ENCODE measurements around the gene PRRC1.
"Not testable (repeated sequence)": the region's sequence is repeated elsewhere in the genome, so short reads cannot be mapped to it uniquely, and the experiment has no call there.

Gene PRRC1

GRCh38 chr5:127517480-127518318 lies at the start of gene PRRC1:
Gene PRRC1, plus strand, starts transcription at chr5:127517640. Its CDS starts 5,840 bp downstream, at chr5:127523480.
- DNase-seq = peak; percentile 72

GRCh38 chr5:127471211-127471610 lies 46.2 kb upstream of the PRRC1 start:
- peak; percentile 7 for DNase-seq

- DNase-seq = no peak
Observed at GRCh38 chr5:127472700-127473099, 44.7 kb upstream of the PRRC1 start.

GRCh38 chr5:127486471-127486870 lies 31.0 kb upstream of the PRRC1 start:
- DNase-seq = no peak

- DNase-seq = no peak
Observed at GRCh38 chr5:127492854-127493738, 24.3 kb upstream of the PRRC1 start.

GRCh38 chr5:127498548-127498947 lies 18.9 kb upstream of the PRRC1 start:
- no peak for DNase-seq

GRCh38 chr5:127505905-127506304 lies 11.5 kb upstream of the PRRC1 start:
- no peak for DNase-seq

- no peak for DNase-seq
Observed at GRCh38 chr5:127506616-127507015, 10.8 kb upstream of the PRRC1 start.

GRCh38 chr5:127508644-127509373 lies 8.6 kb upstream of the PRRC1 start:
- no peak for DNase-seq

- DNase-seq = no peak
Observed at GRCh38 chr5:127513408-127513970, 4.0 kb upstream of the PRRC1 start.

- no peak for DNase-seq
Observed at GRCh38 chr5:127514816-127515215, 2.6 kb upstream of the PRRC1 start.

GRCh38 chr5:127515693-127516440 lies 1.6 kb upstream of the PRRC1 start:
- DNase-seq = no peak

- DNase-seq = no peak
Observed at GRCh38 chr5:127517110-127517479, 345 bp upstream of the PRRC1 start.

GRCh38 chr5:127518319-127518621 lies 830 bp downstream of the PRRC1 start:
- no peak for DNase-seq

GRCh38 chr5:127519527-127519926 lies 2.1 kb downstream of the PRRC1 start:
- no peak for DNase-seq

GRCh38 chr5:127521138-127521770 lies 3.8 kb downstream of the PRRC1 start:
- DNase-seq = no peak

- no peak for DNase-seq
Observed at GRCh38 chr5:127525181-127525580, 7.7 kb downstream of the PRRC1 start.

- DNase-seq = no peak
Observed at GRCh38 chr5:127529904-127530682, 12.7 kb downstream of the PRRC1 start.

GRCh38 chr5:127536687-127537086 lies 19.2 kb downstream of the PRRC1 start:
- DNase-seq = no peak

GRCh38 chr5:127540553-127540952 lies 23.1 kb downstream of the PRRC1 start:
- DNase-seq = not testable (repeated sequence)

GRCh38 chr5:127545249-127545648 lies 27.8 kb downstream of the PRRC1 start:
- not testable (repeated sequence) for DNase-seq

Measured in GDM1 (cell line).